GM18907 (cell line): ENCODE data around the gene PTH2R.

ENCODE experiments used
- ATAC-seq: cut with Tn5 transposase; IDR thresholded peaks from one replicate; pipeline ENCODE4 v1.9.1; 2021; ENCODE audit warnings: mild to moderate bottlenecking, moderate library complexity; ENCODE audit not compliant: unreplicated experiment

The PTH2R gene

GRCh38 chr2:208541989-208542464 lies 135.4 kb downstream of the PTH2R start:
- no peak for ATAC-seq

DNA sequence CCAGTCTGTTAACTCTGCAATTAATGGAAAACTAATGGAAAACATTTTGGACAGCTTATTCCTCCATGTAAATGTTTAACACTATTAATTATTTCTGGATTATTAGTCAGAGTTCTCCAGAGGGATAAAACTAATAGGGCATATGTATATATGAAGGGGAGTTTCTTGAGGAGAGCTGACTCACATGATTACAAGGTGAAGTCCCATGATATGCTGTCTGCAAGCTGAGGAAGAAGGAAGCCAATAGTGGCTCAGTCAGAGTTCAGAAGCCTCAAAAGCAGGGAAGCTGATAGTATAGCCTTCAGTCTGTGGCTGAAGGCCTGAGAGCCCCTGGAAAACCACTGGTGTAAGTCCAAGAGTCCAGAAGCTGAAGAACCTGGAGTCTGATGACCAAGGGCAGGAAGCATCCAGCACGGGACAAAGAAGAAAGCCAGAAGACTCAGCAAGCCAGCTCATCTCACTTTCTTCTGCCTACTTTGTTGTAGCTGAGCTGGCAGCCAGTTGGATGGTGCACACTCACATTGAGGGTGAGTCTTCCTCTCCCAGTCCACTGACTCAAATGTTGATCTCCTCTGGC lies 136.0 kb downstream of the PTH2R start:
- no peak for ATAC-seq
